B cell (primary cell): Measurements from ENCODE around the gene ZMPSTE24.

ENCODE experiments used
- EZH2 ChIP-seq: IDR thresholded peaks from 2 replicates; pipeline ENCODE4 v1.6.1; 2012; ENCODE audit warnings: borderline replicate concordance, low read depth, mild to moderate bottlenecking, moderate library complexity, low read length; ENCODE audit not compliant: insufficient read depth, poor library complexity, severe bottlenecking
- TF ChIP-seq, protein P1 (sequence below): fragments of 200-600 bp; IDR thresholded peaks from one replicate; pipeline ENCODE4 v1.8.0; 2022; ENCODE audit warnings: antibody characterized with exemption, mild to moderate bottlenecking

- no peak for TF ChIP-seq EZH2
- TF ChIP-seq, protein P1, sequence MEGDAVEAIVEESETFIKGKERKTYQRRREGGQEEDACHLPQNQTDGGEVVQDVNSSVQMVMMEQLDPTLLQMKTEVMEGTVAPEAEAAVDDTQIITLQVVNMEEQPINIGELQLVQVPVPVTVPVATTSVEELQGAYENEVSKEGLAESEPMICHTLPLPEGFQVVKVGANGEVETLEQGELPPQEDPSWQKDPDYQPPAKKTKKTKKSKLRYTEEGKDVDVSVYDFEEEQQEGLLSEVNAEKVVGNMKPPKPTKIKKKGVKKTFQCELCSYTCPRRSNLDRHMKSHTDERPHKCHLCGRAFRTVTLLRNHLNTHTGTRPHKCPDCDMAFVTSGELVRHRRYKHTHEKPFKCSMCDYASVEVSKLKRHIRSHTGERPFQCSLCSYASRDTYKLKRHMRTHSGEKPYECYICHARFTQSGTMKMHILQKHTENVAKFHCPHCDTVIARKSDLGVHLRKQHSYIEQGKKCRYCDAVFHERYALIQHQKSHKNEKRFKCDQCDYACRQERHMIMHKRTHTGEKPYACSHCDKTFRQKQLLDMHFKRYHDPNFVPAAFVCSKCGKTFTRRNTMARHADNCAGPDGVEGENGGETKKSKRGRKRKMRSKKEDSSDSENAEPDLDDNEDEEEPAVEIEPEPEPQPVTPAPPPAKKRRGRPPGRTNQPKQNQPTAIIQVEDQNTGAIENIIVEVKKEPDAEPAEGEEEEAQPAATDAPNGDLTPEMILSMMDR = no peak
These were observed 45.2 kb downstream of the ZMPSTE24 start for GRCh38 chr1:40303051-40303771.
